ENCODE results near the gene PCDHGA8.
"Not testable (repeated sequence)": the region's sequence is repeated elsewhere in the genome, so short reads cannot be mapped to it uniquely, and the experiment has no call there.

PCDHGA8 gene

GRCh38 chr5:141371572-141372475 is 20.6 kb upstream of the PCDHGA8 start:
- DNase-seq (ENCODE audit: low read depth): no peak

GRCh38 chr5:141373673-141374317 is 18.6 kb upstream of the PCDHGA8 start, which contains the start of gene PCDHGA6:
TSS of gene PCDHGA6 (plus strand) at chr5:141373891. CDS start at chr5:141374084, 193 bp downstream.
- no peak for DNase-seq (ENCODE audit: low read depth)

- DNase-seq (ENCODE audit: low read depth): no peak
These were observed 17.8 kb upstream of the PCDHGA8 start for GRCh38 chr5:141374627-141375026.

- DNase-seq (ENCODE audit: low read depth): not testable (repeated sequence)
These were observed 16.8 kb upstream of the PCDHGA8 start for GRCh38 chr5:141375444-141376155.

GRCh38 chr5:141382469-141383294 is 9.8 kb upstream of the PCDHGA8 start, which contains the start of gene PCDHGA7:
TSS of gene PCDHGA7 (plus strand) at chr5:141382742. CDS start at chr5:141382900, 158 bp downstream.
- DNase-seq (ENCODE audit: low read depth): peak; percentile 17

- DNase-seq (ENCODE audit: low read depth): no peak
These were observed 9.1 kb upstream of the PCDHGA8 start for GRCh38 chr5:141383345-141383744.

GRCh38 chr5:141384471-141385267 is 7.8 kb upstream of the PCDHGA8 start:
- no peak for DNase-seq (ENCODE audit: low read depth)

GRCh38 chr5:141387557-141388311 is 4.7 kb upstream of the PCDHGA8 start, which contains the start of gene PCDHGB4:
TSS of gene PCDHGB4 (plus strand) at chr5:141387698. CDS start at chr5:141387885, 187 bp downstream.
- peak; percentile 13 for DNase-seq (ENCODE audit: low read depth)

GRCh38 chr5:141388661-141389060 is 3.8 kb upstream of the PCDHGA8 start:
- DNase-seq (ENCODE audit: low read depth): no peak

- DNase-seq (ENCODE audit: low read depth): no peak
These were observed 3.0 kb upstream of the PCDHGA8 start for GRCh38 chr5:141389153-141390042.

- no peak for DNase-seq (ENCODE audit: low read depth)
These were observed 834 bp downstream of the PCDHGA8 start for GRCh38 chr5:141393267-141393666.

GRCh38 chr5:141394401-141395187 is 2.2 kb downstream of the PCDHGA8 start:
- not testable (repeated sequence) for DNase-seq (ENCODE audit: low read depth)

- peak; percentile 53 for DNase-seq (ENCODE audit: low read depth)
These were observed 5.5 kb downstream of the PCDHGA8 start, which contains the start of gene PCDHGB5 for GRCh38 chr5:141397756-141398551. TSS of gene PCDHGB5 (plus strand) at chr5:141397947. CDS start at chr5:141398128, 181 bp downstream.

GRCh38 chr5:141398608-141399007 is 6.2 kb downstream of the PCDHGA8 start:
- DNase-seq (ENCODE audit: low read depth): no peak

- DNase-seq (ENCODE audit: low read depth): no peak
These were observed 7.3 kb downstream of the PCDHGA8 start for GRCh38 chr5:141399555-141400258.

GRCh38 chr5:141402553-141403243 is 10.3 kb downstream of the PCDHGA8 start, which contains the start of gene PCDHGA9:
TSS of gene PCDHGA9 (plus strand) at chr5:141402778. CDS start at chr5:141402953, 175 bp downstream.
- no peak for DNase-seq (ENCODE audit: low read depth)
